IPS DF 6.9 (cell line): ENCODE measurements around the gene SPAG16.

Experiments used
- DNase-seq: peaks from one replicate; pipeline ENCODE4 v3.0.0-alpha.2; 2013; ENCODE audit warnings: low read depth, low spot score
- H3K27ac ChIP-seq: one replicate; pipeline ENCODE4 v1.5.1; 2013; ENCODE audit warnings: low read length, control low read depth
- H3K27me3 ChIP-seq: 2 replicates; pipeline ENCODE4 v1.6.1; 2013; ENCODE audit warnings: mild to moderate bottlenecking, low read length; ENCODE audit not compliant: control insufficient read depth, insufficient read depth
- H3K36me3 ChIP-seq: 2 replicates; pipeline ENCODE4 v1.6.1; 2013; ENCODE audit warnings: low read length; ENCODE audit not compliant: control insufficient read depth, insufficient read depth
- H3K4me1 ChIP-seq: 2 replicates; pipeline ENCODE4 v1.6.1; 2013; ENCODE audit warnings: low read length; ENCODE audit not compliant: control insufficient read depth, insufficient read depth
- H3K4me3 ChIP-seq: 2 replicates; pipeline ENCODE4 v1.5.1; 2013; ENCODE audit warnings: mild to moderate bottlenecking, low read length
- H3K9me3 ChIP-seq: 2 replicates; pipeline ENCODE4 v1.6.1; 2013; ENCODE audit warnings: low read length, inconsistent platforms; ENCODE audit not compliant: control insufficient read depth, insufficient read depth
- WGBS: extraction: QIAGEN DNeasy Blood & Tissue Kit; methylation state at CpG from one replicate; pipeline ENCODE4 v1.1.7; 2013; ENCODE audit warnings: mixed read lengths, missing lambda C conversion rate; ENCODE audit not compliant: insufficient read length, insufficient coverage; 5-methylcytosine and 5-hydroxymethylcytosine counted together

Gene SPAG16

GRCh38 chr2:214376618-214377285, 1092.5 kb downstream of the SPAG16 start:
- WGBS: no CpG with 5 or more reads among the region's 7 CpGs
- Histone ChIP-seq H3K27me3 (no peaks in the 10 kb centered on the region), H3K4me1 (no peaks in the 10 kb centered on the region), H3K9me3 (no peaks in the 10 kb centered on the region), H3K36me3 (no peaks in the 10 kb centered on the region), H3K4me3 (no peak overlapping the region), H3K27ac (no peak overlapping the region)
- no peak for DNase-seq

- WGBS: no CpG with 5 or more reads among the region's 5 CpGs
- Histone ChIP-seq H3K4me1 (no peaks in the 10 kb centered on the region), H3K36me3 (no peaks in the 10 kb centered on the region), H3K9me3 (no peaks in the 10 kb centered on the region), H3K4me3 (no peak overlapping the region), H3K27me3 (no peaks in the 10 kb centered on the region), H3K27ac (no peak overlapping the region)
- no peak for DNase-seq
Measured at GRCh38 chr2:214377286-214377624, 1093.0 kb downstream of the SPAG16 start.

GRCh38 chr2:214378455-214379103, 1094.3 kb downstream of the SPAG16 start:
- H3K4me1 ChIP-seq: no peaks in the 10 kb centered on the region
- no peak overlapping the region for H3K27ac ChIP-seq
- H3K9me3 ChIP-seq: no peaks in the 10 kb centered on the region
- H3K27me3 ChIP-seq: no peaks in the 10 kb centered on the region
- no peak overlapping the region for H3K4me3 ChIP-seq
- WGBS: no CpG with 5 or more reads among the region's 3 CpGs
- H3K36me3 ChIP-seq: no peaks in the 10 kb centered on the region
- no peak for DNase-seq

GRCh38 chr2:214379227-214379626, 1095.0 kb downstream of the SPAG16 start:
- Histone ChIP-seq H3K36me3 (no peaks in the 10 kb centered on the region), H3K9me3 (no peaks in the 10 kb centered on the region), H3K4me3 (no peak overlapping the region), H3K27ac (no peak overlapping the region), H3K27me3 (no peaks in the 10 kb centered on the region), H3K4me1 (no peaks in the 10 kb centered on the region)
- no peak for DNase-seq
- no CpG with 5 or more reads among the region's 1 CpG for WGBS

GRCh38 chr2:214380681-214381080, 1096.4 kb downstream of the SPAG16 start:
- Histone ChIP-seq H3K27me3 (no peaks in the 10 kb centered on the region), H3K36me3 (no peaks in the 10 kb centered on the region), H3K27ac (no peak overlapping the region), H3K4me3 (no peak overlapping the region), H3K9me3 (no peaks in the 10 kb centered on the region), H3K4me1 (no peaks in the 10 kb centered on the region)
- no CpG with 5 or more reads among the region's 5 CpGs for WGBS
- no peak for DNase-seq

- no peak for DNase-seq
Measured at GRCh38 chr2:214382229-214382628, 1098.0 kb downstream of the SPAG16 start.

GRCh38 chr2:214386720-214387119, 1102.5 kb downstream of the SPAG16 start:
- Histone ChIP-seq H3K27ac (no peak overlapping the region), H3K9me3 (no peaks in the 10 kb centered on the region), H3K27me3 (no peaks in the 10 kb centered on the region), H3K4me1 (no peaks in the 10 kb centered on the region), H3K4me3 (no peak overlapping the region), H3K36me3 (no peaks in the 10 kb centered on the region)
- no peak for DNase-seq
- WGBS: no CpG with 5 or more reads among the region's 2 CpGs

More at GRCh38 chr2:214382229-214382628, 1098.0 kb downstream of the SPAG16 start:
- H3K36me3 ChIP-seq: no peaks in the 10 kb centered on the region
- WGBS: no CpG with 5 or more reads among the region's 2 CpGs
- no peaks in the 10 kb centered on the region for H3K27me3 ChIP-seq
- H3K4me1 ChIP-seq: no peaks in the 10 kb centered on the region
- H3K27ac ChIP-seq: no peak overlapping the region
- no peaks in the 10 kb centered on the region for H3K9me3 ChIP-seq
- no peak overlapping the region for H3K4me3 ChIP-seq

GRCh38 chr2:214389334-214389733, 1105.1 kb downstream of the SPAG16 start:
- Histone ChIP-seq H3K4me1 (no peaks in the 10 kb centered on the region), H3K27me3 (no peaks in the 10 kb centered on the region), H3K36me3 (no peaks in the 10 kb centered on the region), H3K9me3 (no peaks in the 10 kb centered on the region), H3K27ac (no peak overlapping the region), H3K4me3 (no peak overlapping the region)
- DNase-seq: no peak

GRCh38 chr2:214393796-214394195, 1109.5 kb downstream of the SPAG16 start:
- Histone ChIP-seq H3K27me3 (no peaks in the 10 kb centered on the region), H3K9me3 (no peaks in the 10 kb centered on the region), H3K4me1 (no peaks in the 10 kb centered on the region), H3K27ac (no peak overlapping the region), H3K36me3 (no peaks in the 10 kb centered on the region), H3K4me3 (no peak overlapping the region)
- DNase-seq: no peak

GRCh38 chr2:214395040-214395439, 1110.8 kb downstream of the SPAG16 start:
- WGBS: no CpG with 5 or more reads among the region's 1 CpG
- DNase-seq: no peak
- no peaks in the 10 kb centered on the region for H3K9me3 ChIP-seq
- no peaks in the 10 kb centered on the region for H3K4me1 ChIP-seq
- no peaks in the 10 kb centered on the region for H3K27me3 ChIP-seq
- no peak overlapping the region for H3K27ac ChIP-seq
- no peak overlapping the region for H3K4me3 ChIP-seq
- H3K36me3 ChIP-seq: no peaks in the 10 kb centered on the region

- Histone ChIP-seq H3K27ac (no peak overlapping the region), H3K4me1 (no peaks in the 10 kb centered on the region), H3K4me3 (no peak overlapping the region), H3K9me3 (no peaks in the 10 kb centered on the region), H3K27me3 (no peaks in the 10 kb centered on the region), H3K36me3 (no peaks in the 10 kb centered on the region)
- WGBS: no CpG with 5 or more reads among the region's 2 CpGs
- no peak for DNase-seq
Measured at GRCh38 chr2:214401580-214401979, 1117.3 kb downstream of the SPAG16 start.
